Activated CD8-positive, alpha-beta memory T cell treated with anti-CD3 and anti-CD28 coated beads, Interleukin-2, amount 50 U/mL, for 4 hours (primary cell): ENCODE results near the gene MPZL2.
A peak's percentile ranks its signal among the peaks of the same experiment; 100 is the strongest.

Experiments
- DNase-seq: peaks from one replicate; pipeline ENCODE4 v3.0.0-alpha.2; 2020

MPZL2 gene

DNA sequence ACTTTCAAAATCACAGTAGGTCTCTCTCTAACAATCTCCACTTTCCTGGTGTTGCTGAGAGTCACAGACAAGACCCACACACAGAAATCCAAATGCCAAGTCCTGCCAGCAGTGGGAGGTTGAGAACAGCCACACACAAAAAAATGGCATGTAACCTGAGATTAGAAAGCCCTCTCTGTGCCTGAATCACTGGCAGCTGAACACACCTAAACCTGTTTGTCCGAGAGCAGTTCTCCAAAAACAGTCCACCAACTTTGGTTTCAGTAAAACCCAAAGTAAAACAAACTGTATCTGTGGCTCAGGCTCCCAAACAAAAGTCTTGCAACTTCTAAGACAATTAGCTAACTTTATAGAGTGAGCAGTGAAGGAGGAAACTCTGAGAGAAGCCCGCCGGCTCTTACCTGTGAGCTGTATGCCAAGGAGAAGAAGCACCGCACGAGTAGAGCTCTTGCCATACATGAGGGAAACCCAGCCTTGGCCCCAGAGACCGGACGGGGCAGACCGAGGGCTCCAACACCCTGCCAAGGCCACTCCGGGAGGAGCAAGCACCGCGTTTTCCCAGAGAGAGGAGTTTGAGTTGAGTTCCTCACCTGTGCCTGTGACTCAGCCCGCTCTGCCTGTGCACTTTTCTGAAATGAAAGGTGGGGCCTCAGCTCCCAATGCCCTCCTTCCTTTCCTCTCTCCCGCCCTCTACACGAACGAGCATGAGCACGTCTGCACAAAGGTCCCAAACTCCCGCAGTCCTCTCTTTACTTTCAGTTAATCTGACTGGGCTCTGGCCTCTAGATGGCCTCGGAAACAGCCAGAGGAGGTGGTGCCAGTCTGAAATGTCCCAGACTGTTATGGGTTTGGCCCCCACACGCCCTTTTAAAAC lies at the start of gene MPZL2:
TSS of gene MPZL2 (minus strand) at position 603 of the 874 bp plus-strand sequence. CDS start at position 459, 144 bp downstream.
- peak; percentile 31 for DNase-seq

DNA sequence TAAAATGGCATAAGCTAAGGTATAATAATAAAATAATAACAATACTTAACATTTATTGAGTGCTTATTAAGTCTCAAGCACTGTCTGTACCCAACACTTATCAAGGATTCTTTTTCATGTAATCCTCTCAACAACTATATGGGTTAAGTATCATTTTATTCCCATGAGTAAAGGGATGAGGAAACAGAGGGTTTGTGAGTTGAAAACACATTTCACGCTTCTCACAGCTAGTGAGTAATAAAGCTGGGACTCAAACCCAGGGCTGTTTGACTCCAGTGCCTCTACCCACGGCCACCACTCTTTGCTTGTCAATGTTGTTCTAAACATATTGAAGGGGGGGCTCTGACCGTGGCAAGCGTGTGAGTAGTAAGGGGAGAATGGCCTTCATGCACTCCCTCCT lies 49.1 kb upstream of the MPZL2 start:
- no peak for DNase-seq

DNA sequence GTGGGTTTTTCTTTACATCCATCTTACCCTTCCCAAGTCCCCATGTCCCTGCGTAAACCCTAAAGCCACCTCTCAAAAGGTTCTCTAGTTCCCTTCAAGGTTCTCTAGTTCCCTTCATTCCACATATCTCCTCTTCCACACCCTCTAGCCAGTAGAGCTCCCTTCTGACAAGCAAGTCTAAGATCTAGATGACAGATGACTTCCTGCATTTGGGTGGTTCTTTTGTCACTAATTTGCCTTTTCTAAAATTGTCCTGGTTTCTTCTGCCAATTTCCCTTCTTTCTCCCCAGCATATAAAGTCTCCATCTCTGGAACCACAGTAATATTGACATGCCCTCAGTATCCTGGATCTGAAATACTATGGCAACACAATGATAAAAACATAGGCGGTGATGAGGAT lies 48.2 kb upstream of the MPZL2 start:
- DNase-seq: no peak

DNA sequence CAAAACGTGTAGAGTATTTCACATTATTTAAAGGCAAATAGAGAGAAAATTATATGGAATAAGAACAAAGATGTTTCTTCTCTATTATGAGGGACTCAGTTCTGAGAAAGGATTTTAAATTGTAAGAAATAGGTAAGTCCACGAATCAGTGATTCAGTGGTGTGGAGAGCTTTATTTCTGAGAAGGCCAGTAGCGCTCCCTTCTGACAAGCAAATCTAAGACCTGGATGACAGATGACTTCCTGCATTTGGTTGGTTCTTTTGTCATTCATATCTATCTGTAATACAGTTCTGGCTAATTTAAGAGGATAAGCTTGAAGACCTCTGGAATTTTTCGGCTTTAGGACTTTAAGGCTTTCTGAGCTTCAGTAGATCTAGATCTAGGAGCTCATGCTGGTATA lies 47.4 kb upstream of the MPZL2 start:
- DNase-seq: no peak

DNA sequence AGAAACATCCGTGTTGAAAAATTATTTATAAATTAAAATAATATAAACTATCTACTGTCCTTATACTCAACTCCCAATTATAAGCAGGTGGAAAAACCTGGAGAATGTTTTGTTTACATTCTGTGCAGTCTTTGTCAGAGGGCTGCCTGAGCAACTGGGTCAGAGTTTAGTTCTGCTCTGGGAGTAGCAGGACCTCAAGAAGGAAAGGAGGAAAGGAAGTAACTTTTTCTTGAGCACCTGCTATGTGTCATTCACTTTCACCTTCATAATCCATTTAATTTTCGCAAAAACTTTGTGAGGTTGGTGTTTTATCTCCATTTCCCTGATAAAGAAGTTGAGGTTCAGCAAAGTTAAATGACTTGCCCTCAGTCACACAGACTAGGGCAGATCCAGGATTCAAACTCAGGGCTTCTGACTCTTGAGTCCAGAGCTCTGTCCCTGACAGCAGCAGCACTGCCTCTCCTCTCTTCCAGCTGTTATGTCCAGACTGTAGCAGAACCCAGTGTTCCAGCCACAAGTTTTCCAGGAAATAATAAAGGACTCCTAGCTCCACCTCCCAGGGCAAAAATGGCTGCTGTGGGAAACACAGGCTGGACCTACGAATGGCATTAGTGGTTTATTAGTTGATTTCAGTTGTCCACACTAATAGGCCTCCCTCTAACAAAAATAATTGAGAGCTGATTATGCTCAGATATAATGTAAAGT lies 46.8 kb upstream of the MPZL2 start:
- no peak for DNase-seq

DNA sequence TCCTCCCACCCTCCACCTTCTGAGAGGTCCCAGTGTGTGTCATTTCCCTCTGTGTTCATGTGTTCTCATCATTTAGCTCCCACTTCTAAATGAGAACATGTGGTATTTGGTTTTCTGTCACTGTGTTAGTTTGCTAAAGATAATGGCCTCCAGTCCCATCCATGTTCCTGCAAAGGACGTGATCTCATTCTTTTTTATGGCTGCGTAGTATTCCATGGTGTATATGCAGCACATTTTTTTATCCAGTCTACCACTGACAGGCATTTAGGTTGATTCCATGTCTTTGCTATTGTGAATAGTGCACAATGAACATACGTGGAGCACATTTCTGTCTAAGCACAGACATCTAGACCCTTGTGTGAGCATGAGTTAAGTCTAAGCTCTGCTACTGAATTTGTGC lies 46.2 kb upstream of the MPZL2 start:
- no peak for DNase-seq

DNA sequence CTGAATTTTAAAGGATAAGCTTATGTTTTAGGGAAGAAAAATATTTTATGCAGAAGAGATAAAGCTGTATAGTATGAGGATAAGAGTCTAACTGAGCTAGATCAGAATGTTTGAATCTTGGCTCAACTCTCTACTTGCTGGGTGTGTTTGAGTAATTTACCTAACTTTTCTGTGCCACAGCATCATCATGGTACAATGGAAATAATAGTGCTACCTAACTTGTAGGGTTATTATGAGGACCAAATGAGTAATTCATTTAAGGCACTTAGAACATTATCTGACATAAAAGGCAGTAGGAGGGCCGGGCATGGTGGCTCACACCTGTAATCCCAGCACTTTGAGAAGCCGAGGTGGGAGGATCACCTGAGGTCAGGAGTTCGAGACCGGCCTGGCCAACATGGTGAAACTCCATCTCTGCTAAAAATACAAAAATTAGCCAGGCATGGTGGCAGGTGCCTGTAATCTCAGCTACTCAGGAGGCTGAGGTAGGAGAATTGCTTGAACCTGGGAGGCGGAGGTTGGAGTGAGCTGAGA lies 45.0 kb upstream of the MPZL2 start:
- peak; percentile 31 for DNase-seq

DNA sequence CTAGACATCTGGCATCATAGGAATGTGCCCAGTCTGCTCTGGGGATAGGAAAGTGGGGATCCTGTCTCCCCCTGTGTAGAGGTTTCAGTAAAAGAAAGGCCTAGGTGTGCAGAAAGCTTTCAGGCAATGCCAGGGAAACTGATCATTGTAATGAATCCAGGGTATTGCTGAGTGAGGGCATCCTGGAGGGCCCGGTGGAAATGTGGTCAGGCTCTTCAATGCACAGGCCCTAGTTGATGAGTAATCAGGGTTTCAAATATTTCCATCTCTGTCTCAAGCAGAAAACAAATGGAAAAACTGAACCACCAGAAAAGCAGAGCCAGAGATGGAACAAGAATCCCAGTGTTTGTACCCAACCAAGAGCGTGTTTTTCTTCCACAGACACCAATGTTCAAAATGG lies 42.5 kb upstream of the MPZL2 start:
- DNase-seq: peak; percentile 55

DNA sequence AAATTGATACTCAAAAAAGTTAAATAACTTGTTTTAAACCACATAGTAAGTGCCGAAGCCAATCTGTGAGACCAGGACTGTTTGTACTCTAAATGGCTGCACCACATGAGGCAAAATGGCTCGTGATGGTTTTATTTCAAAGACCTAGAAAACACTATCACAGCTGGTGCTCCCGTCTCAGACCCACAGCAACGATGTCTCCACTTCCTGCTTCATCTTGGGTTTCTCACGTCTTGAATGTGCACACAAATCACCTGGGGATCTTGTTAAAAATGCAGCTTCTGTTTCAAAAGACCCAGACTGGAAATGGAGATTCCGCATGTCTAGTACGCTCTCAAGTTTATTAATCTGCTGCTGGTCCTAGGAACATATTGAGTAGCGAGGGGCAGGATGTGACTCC lies 41.6 kb upstream of the MPZL2 start:
- DNase-seq: peak; percentile 41

DNA sequence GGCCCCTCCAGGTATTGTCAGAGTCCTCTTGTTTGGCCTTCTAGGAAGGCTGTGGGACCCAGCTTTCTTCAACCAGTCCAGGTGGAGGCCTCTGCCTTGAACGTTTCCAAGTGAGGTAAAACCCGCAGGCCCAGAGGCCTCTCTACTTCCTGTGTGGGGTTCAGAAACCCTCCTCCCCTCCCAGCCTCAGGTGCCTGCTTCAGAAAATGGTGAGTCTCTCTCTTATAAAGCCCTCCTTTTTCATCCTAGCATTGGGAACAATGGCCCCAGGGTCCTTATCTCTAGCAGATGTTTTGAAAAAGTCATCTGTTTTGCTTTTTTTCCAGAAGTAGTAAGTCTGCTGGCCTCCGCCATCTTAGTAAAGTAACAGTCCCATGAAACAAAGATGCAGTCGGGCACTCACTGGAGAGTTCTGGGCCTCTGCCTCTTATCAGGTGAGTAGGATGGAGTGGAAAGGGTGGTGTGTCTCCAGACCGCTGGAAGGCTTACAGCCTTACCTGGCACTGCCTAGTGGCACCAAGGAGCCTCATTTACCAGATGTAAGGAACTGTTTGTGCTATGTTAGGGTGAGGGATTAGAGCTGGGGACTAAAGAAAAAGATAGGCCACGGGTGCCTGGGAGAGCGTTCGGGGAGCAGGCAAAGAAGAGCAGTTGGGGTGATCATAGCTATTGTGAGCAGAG lies 40.6 kb upstream of the MPZL2 start, which contains the start of gene CD3E:
TSS of gene CD3E (plus strand) at position 163 of the 681 bp plus-strand sequence. CDS start at position 386, 223 bp downstream.
- peak; percentile 57 for DNase-seq

DNA sequence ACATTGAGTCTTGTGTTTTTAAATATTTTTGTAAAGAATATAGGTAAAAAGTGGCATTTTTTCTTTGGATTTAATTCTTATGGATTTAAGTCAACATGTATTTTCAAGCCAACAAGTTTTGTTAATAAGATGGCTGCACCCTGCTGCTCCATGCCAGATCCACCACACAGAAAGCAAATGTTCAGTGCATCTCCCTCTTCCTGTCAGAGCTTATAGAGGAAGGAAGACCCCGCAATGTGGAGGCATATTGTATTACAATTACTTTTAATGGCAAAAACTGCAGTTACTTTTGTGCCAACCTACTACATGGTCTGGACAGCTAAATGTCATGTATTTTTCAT lies 40.1 kb upstream of the MPZL2 start:
- DNase-seq: no peak

DNA sequence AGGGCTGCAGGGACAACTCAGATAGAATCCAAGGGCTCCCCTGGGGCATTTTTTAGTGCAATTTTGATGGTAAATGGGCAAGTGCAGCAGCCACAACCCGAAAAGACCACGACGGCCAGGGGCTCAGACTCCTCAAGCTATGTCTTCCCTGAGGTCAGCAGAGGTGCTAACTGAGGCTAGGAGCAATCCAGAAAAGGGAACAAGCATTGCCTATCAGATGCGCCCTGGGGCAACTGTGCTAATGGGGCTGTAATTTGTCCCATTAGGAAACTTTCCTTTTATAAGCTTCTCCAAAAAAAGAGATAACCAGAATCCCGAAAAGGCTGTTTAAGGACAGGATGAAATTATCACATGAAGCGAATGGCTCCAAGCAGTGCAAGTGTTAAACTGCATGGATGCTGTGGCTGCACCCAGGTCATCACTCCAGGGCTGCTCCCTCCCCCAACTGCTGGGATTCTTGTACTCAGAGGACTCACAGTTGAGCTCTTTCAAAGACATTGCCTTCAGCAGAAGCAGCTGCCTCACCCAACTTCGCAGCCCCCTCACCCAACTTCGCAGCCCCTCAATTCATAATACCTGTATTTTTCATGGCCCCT lies 37.6 kb upstream of the MPZL2 start:
- no peak for DNase-seq

DNA sequence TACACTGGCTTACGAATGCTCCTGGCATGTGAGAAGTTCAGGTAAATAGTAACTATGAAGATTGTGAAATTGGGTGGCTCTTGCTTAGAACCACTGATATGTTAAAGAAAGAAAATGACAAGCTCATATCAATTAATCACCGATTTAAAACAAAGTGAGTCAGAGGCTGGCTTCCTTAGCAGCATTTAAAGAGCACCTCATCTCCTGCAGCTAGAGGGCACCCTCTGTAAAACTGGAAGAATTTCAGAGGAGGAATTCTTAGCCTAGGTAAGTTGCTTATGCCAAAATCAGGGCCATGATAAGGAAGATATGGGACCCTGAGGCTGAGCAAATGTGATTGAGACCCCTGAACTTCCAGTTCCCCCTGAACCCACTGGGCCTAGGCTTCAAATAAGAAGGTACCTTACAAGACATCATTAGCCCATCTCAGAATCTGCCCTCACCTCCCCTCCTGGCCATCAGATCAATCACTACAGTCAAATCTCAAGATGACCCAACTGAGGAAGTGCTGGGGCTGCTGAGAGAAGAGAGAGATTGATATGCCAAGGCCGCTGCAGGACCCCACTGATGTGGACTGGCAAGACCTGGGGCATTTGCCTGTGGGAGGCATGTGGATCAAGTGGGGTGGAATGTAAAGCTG lies 31.8 kb upstream of the MPZL2 start:
- peak; percentile 54 for DNase-seq

DNA sequence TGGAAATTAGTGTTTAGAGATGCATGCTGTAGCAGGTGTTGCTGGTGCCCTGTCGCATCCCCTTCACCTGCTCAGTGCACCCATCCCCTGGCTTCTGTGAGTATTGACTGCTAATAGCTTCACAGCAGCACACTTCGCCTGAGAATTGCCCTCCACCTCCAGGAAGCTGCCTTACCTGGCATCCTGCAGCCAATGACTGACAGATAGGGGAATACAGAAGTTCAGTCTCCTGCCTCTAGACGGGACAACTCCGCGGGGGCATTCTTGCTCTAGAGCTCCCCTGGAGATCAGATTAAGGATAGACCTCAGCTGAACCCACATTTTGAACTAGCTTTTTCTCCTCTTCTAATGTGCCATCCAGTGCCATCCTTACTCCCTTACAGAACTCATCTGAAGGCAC lies 31.1 kb upstream of the MPZL2 start:
- no peak for DNase-seq

DNA sequence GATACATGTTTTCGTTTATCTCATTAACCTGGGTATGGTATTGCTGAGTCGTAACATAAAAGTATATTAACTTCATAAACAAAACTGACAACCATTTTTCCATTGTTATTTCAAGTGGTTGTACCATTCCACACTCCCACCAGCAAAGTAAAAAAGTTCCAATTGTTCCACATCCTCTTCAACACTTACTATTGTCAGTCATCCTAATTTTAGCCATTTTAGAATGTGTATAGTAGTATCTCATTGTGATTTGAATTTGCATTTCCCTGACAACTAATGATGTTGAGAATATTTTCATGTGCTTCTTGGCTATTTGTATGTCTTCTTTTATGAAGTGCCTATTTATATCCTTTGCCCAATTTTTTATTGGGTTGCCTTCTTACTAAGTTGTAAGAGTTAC lies 30.0 kb upstream of the MPZL2 start:
- DNase-seq: no peak

DNA sequence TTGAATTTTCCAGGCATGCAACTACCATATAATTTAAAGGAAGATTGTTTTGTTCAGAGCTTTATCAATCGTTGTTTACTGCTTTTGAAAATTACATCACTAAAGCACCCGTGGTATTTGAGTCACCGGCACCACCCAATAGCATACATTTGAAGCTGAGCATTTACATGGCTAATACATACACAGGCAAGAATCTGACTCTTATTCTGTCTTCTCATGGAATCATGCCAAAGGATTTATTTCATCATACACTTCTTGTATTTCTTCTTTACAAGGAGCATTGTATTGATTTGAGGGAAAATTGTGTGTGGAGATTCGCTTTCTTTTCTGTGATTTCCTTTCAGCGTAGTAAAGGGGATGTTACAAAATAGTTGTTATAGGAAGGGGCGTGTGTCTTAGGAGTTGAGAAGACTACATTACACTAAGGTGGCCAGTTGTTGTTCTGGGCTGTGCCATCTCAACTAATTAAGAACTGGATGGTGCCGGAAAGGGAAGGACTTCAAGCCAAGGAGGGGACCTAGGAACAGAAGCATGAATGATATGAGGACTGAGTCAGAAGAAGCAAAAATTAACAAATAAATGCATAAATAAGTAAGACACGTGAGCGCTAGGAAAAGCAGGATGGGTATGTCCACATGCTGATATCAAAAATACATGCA lies 27.5 kb upstream of the MPZL2 start:
- DNase-seq: no peak

DNA sequence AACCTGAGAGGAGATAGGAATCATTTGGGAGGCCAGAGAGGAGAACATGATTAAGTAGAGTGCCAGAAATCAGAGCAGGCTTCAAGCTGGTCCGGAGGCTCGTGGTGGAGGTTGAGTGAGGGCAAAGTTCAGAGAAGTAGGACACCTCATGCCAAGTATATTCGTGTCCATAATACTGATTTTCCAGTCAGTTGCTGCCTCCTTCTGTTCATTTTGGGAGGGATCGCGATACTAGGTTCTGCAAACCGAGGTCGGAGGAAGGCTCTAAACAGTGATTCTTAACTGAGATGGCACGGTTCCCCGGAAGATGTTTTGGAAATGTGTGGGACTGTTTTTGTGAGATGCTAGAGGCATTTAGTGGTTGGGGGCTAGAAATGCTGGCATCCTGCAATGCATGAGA lies 26.8 kb upstream of the MPZL2 start:
- DNase-seq: peak; percentile 36

DNA sequence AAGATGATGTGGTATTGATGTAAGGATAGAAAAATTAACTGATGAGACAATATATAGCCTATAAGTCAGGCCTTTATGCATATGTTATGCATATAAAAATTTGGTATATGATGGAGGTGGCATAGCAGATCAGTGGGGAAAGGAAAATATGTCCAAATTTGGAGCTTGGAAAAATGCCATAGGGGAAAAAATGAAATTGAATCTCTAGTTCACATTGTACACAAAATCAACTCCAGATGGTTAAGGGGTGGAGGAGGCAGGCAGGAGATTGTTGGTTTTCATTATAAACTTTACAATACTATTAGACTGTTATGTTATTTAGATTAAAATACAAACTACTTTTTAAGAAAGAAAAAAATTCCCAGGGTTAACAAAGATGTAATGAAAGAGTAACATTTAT lies 25.3 kb upstream of the MPZL2 start:
- no peak for DNase-seq

DNA sequence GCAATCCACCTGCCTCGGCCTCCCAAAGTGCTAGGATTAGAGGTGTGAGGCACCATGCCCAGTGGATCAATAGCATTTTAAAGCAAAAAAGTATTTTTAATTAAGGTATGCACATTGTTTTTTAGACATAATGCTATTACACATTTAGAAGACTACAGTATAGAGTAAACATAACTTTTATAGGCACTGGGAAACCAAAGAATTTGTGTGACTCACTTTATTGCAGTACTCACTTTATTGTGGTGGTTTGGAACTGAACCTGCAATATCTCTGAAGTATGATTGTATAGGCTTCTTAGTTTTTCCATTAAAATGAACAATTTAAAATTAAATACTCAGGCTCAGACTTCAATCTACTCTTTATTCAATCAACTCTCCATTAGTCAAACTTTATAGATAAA lies 22.9 kb upstream of the MPZL2 start:
- DNase-seq: no peak

DNA sequence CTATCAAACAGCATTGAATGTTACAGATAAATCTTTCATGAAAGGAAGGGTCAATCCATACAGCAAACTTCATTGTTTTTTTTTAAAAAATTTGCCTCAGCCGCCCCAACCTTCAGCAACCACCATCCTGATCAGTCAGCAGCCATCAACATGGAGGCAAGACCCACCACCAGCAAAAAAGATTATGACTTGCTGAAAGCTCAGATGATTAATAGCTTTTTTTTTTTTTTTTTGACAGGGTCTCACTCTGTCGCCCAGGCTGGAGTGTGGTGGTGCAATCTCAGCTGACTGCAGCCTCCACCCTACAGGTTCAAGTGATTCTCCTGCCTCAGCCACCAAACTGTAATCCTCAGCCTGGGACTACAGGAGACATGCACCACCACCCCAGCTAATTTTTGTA lies 22.4 kb upstream of the MPZL2 start:
- no peak for DNase-seq

DNA sequence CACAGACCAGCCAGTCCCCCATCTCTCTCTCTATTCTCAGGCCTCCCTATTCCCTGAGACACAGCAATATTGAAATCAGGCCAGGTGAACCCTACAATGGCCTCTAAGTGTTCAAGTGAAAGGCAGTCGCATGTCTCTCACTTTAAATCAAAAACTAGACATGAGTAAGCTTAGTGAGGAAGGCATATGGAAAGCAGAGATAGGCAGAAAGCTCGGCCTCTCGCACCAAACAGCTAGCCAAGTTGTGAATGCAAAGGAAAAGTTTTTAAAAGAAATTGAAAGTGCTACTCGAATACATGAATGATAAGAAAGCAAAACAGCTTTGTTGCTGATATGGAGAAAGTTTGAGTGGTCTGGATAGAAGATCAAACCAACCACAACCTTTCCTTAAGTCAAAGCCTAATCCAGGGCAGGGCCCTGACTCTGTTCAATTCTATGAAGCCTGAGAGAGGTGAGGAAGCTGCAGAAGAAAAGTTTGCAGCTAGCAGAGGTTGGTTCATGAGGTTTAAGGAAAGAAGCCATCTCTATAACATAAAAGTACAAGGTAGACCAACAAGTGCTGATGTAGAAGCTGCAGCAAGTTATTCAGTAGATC lies 19.8 kb upstream of the MPZL2 start:
- no peak for DNase-seq
